AG04450 (cell line): ENCODE data around the gene TNK1. TPM values are rescaled to one million over a fixed set of nuclear protein-coding genes. Genes with fewer than 3 reads are reported as not detected.

ENCODE experiments used
- CTCF ChIA-PET: fragments of 300-600, 350-600 bp; formaldehyde crosslinking; extraction: SDS; loops from one replicate; lab custom pipeline; 2022; ENCODE audit warnings: antibody characterized with exemption, inconsistent platforms; lab: Charles Lee
- POLR2A ChIA-PET: fragments of 350-600 bp; formaldehyde crosslinking; extraction: SDS; loops from one replicate; lab custom pipeline; 2021; ENCODE audit warnings: antibody characterized with exemption, inconsistent platforms; lab: Yijun Ruan, JAX
- DNase-seq: peaks from one replicate; pipeline ENCODE4 v3.0.0-alpha.2; 2011; ENCODE audit warnings: low read depth, low spot score
- H3K27ac ChIP-seq: one replicate; pipeline ENCODE4 v1.5.1; 2012; ENCODE audit warnings: low read depth, low read length, control low read depth
- H3K27me3 ChIP-seq: one replicate; pipeline ENCODE4 v1.6.0; 2012; ENCODE audit warnings: low read length; ENCODE audit not compliant: control insufficient read depth, insufficient read depth
- H3K4me3 ChIP-seq: 2 replicates; pipeline ENCODE4 v1.5.1; 2011; ENCODE audit warnings: mild to moderate bottlenecking, low read depth, low read length, control low read depth
- H3K9me3 ChIP-seq: 2 replicates; pipeline ENCODE4 v1.5.1; 2012; ENCODE audit warnings: low read length; ENCODE audit not compliant: control insufficient read depth, insufficient read depth
- CTCF ChIP-seq: IDR thresholded peaks from 2 replicates; pipeline ENCODE4 v1.5.1; 2011; ENCODE audit warnings: low read depth, low read length, control low read depth, inconsistent platforms
- polyA plus RNA-seq: library from polyadenylated mRNA; depleted of rRNA; stranded (reverse); fragments of >200 nt; gene quantifications from 2 replicates; pipeline ENCODE4 v1.2.3, GENCODE V29; 2011

The TNK1 gene
- polyA plus RNA-seq, 1 experiment = 0.25 TPM

GRCh38 chr17:7370853-7371252 is 10.0 kb upstream of the TNK1 start:
- DNase-seq = no peak
- TF ChIP-seq CTCF = no peak

GRCh38 chr17:7374353-7374752 is 6.5 kb upstream of the TNK1 start:
- H3K9me3 ChIP-seq = no peaks in the 10 kb centered on the region; the same call in 1 of the 2 replicates
- DNase-seq = no peak
- H3K27ac ChIP-seq = no peak overlapping the region
- H3K27me3 ChIP-seq = peaks cover 6% of the 10 kb centered on the region
- H3K4me3 ChIP-seq = no peak overlapping the region
- POLR2A ChIA-PET = no interaction called here
- CTCF ChIA-PET = no interaction called here
- no peak for TF ChIP-seq CTCF

More at GRCh38 chr17:7370853-7371252, 10.0 kb upstream of the TNK1 start:
- ChIA-PET POLR2A (interaction anchor here (0.8 kb wide), 1 partner anchor 33 kb away, joined by 3 read pairs; the partner anchor contains the start of gene TMEM256), CTCF (interaction anchor here (0.6 to 2.4 kb wide), 2 partner anchors 15 to 204 kb away, joined by 6 to 9 read pairs; no protein-coding TSS in a partner anchor)
- peaks cover 14% of the 10 kb centered on the region for H3K27me3 ChIP-seq
- no peak overlapping the region for H3K4me3 ChIP-seq
- no peaks in the 10 kb centered on the region for H3K9me3 ChIP-seq
- no peak overlapping the region for H3K27ac ChIP-seq

- Histone ChIP-seq H3K27me3 (peaks cover 37% of the 10 kb centered on the region), H3K27ac (no peak overlapping the region), H3K9me3 (peaks cover 8% of the 10 kb centered on the region), H3K4me3 (no peak overlapping the region)
- CTCF ChIA-PET = no interaction called here
- POLR2A ChIA-PET = no interaction called here
- no peak for DNase-seq
- no peak for TF ChIP-seq CTCF
These were observed 1.8 kb upstream of the TNK1 start for GRCh38 chr17:7379134-7379533.

- peaks cover 8% of the 10 kb centered on the region for H3K9me3 ChIP-seq
- DNase-seq = no peak
- H3K27me3 ChIP-seq = peaks cover 37% of the 10 kb centered on the region
- CTCF ChIA-PET = interaction anchor here (1.1 kb wide), 1 partner anchor 180 kb away, joined by 3 read pairs; no protein-coding TSS in a partner anchor
- no peak for TF ChIP-seq CTCF
- no peak overlapping the region for H3K27ac ChIP-seq
- POLR2A ChIA-PET = interaction anchor here (0.6 to 0.8 kb wide), 3 partner anchors 14 to 53 kb away, joined by 3 to 7 read pairs (median 3); partner anchors contain the start of genes PLSCR3 and TMEM256
- H3K4me3 ChIP-seq = no peak overlapping the region
These were observed 568 bp upstream of the TNK1 start for GRCh38 chr17:7380321-7380720.

- no peak for DNase-seq
- CTCF ChIA-PET = no interaction called here
- Histone ChIP-seq H3K27me3 (peaks cover 37% of the 10 kb centered on the region), H3K4me3 (no peak overlapping the region), H3K27ac (no peak overlapping the region), H3K9me3 (peaks cover 8% of the 10 kb centered on the region)
- no peak for TF ChIP-seq CTCF
- POLR2A ChIA-PET = interaction anchor here (0.6 kb wide), 1 partner anchor 150 kb away, joined by 5 read pairs; no protein-coding TSS in a partner anchor
These were observed 2.0 kb downstream of the TNK1 start for GRCh38 chr17:7382901-7383300.
